HepG2 (cell line): ENCODE data around the gene KLHL7. TPM values are rescaled to one million over a fixed set of nuclear protein-coding genes. Genes with fewer than 3 reads are reported as not detected.

ENCODE experiments used
- ATAC-seq: fragments of 200-7000 bp; cut with Tn5 transposase; 3 replicates; pipeline ENCODE4 v1.9.1; 2020; ENCODE audit warnings: mild to moderate bottlenecking, moderate library complexity
- BruUV-seq: library from RNA; stranded (reverse); fragments of 400-500 nt; replicated peaks from 2 replicates; lab custom pipeline; 2021; lab: Mats Ljungman, UMichigan
- CTCF ChIA-PET: fragments of 300-600 bp; formaldehyde crosslinking; extraction: SDS; loops from one replicate; lab custom pipeline; 2021; ENCODE audit warnings: low total read pairs, inconsistent platforms, low intra/inter-chr PET ratio; lab: Yijun Ruan, JAX
- POLR2A ChIA-PET: fragments of 350-600 bp; sonication (Branson Sonifier 250); formaldehyde crosslinking; loops from one replicate; lab custom pipeline; 2020; ENCODE audit warnings: antibody characterized with exemption, inconsistent platforms; lab: Yijun Ruan, JAX
- DNase-seq: peaks from one replicate; pipeline ENCODE4 v3.0.0-alpha.2; 2015; ENCODE audit warnings: low spot score
- FAIRE-seq: peaks from 3 replicates; lab custom pipeline; 2011; peaks lifted over from hg19 to GRCh38; lab: Jason Lieb, UNC
- H2AFZ ChIP-seq: one replicate; pipeline ENCODE4 v1.6.1; 2011; ENCODE audit warnings: low read length, inconsistent platforms
- H3K27ac ChIP-seq: fragments of 300-600 bp; 3 replicates; pipeline ENCODE4 v1.8.0; 2011; ENCODE audit warnings: mixed run types, mild to moderate bottlenecking, mixed read lengths, low read length, inconsistent platforms; ENCODE audit not compliant: insufficient read depth; ENCODE audit errors: extremely low read length
- H3K27me3 ChIP-seq, 2 experiments: fragments of 200-600 bp in 1 of 2; 2 replicates in 1 of 2; 3 replicates in 1 of 2; pipeline versions ENCODE4 v1.6.0 to v1.8.0; 2011; ENCODE audit warnings: low read length in 2 of 2, mild to moderate bottlenecking in 2 of 2, moderate library complexity in 2 of 2, inconsistent platforms in 1 of 2; ENCODE audit not compliant: insufficient read depth in 2 of 2, control insufficient read depth in 1 of 2
- H3K36me3 ChIP-seq, 2 experiments: fragments of 200-600 bp in 1 of 2; replicated peaks in 1 of 2; 2 replicates in 1 of 2; 3 replicates in 1 of 2; pipeline versions ENCODE4 v1.5.1 to v1.8.0; 2011; ENCODE audit warnings: low read length in 2 of 2, inconsistent platforms in 1 of 2; ENCODE audit not compliant: insufficient read depth in 2 of 2, control insufficient read depth in 1 of 2
- H3K4me1 ChIP-seq: 2 replicates; pipeline ENCODE4 v1.5.1; 2012; ENCODE audit warnings: low read length, inconsistent platforms; ENCODE audit not compliant: insufficient read depth
- H3K4me2 ChIP-seq: 2 replicates; pipeline ENCODE4 v1.6.0; 2011; ENCODE audit warnings: low read depth, low read length, inconsistent platforms
- H3K4me3 ChIP-seq, 3 experiments: fragments of 200-600 bp in 1 of 3; sonication (generic), shearing (Covaris generic) in 1 of 3; replicated peaks in 1 of 3; 2 replicates each; pipeline ENCODE4 v1.5.1; 2011 to 2016; ENCODE audit warnings: low read length in 3 of 3, inconsistent platforms in 2 of 3, low read depth in 2 of 3, mild to moderate bottlenecking in 2 of 3, control low read depth in 1 of 3, mixed read lengths in 1 of 3; ENCODE audit not compliant: insufficient read depth in 1 of 3
- H3K79me2 ChIP-seq: one replicate; pipeline ENCODE4 v1.6.1; 2011; ENCODE audit warnings: low read length, inconsistent platforms; ENCODE audit not compliant: insufficient read depth
- H3K9ac ChIP-seq: 2 replicates; pipeline ENCODE4 v1.6.0; 2011; ENCODE audit warnings: mild to moderate bottlenecking, low read depth, low read length, inconsistent platforms; ENCODE audit not compliant: insufficient read depth
- H3K9me3 ChIP-seq: 2 replicates; pipeline ENCODE4 v1.5.1; 2012; ENCODE audit warnings: mild to moderate bottlenecking, low read length
- H4K20me1 ChIP-seq: 2 replicates; pipeline ENCODE4 v1.6.0; 2011; ENCODE audit warnings: inconsistent platforms, mild to moderate bottlenecking, low read length, moderate library complexity; ENCODE audit not compliant: insufficient read depth
- ATAD3A ChIP-seq: sonication (generic); formaldehyde crosslinking; IDR thresholded peaks from 2 replicates; pipeline ENCODE4 v1.4.0; 2020; ENCODE audit warnings: missing genetic modification reagents
- NFIB ChIP-seq: sonication (generic); formaldehyde crosslinking; IDR thresholded peaks from 2 replicates; pipeline ENCODE4 v1.9.0; 2021; ENCODE audit warnings: missing genetic modification reagents, mild to moderate bottlenecking, borderline replicate concordance
- RAD21 ChIP-seq: fragments of 450-650 bp; formaldehyde crosslinking; IDR thresholded peaks from 2 replicates; pipeline ENCODE4 v1.5.0; 2020; ENCODE audit warnings: mild to moderate bottlenecking
- STAG1 ChIP-seq: sonication (generic); formaldehyde crosslinking; IDR thresholded peaks from 2 replicates; pipeline ENCODE4 v1.4.0; 2020; ENCODE audit warnings: missing genetic modification reagents
- TEAD3 ChIP-seq: optimal IDR thresholded peaks from 2 replicates; pipeline ENCODE3; 2016; ENCODE audit warnings: borderline replicate concordance
- WGBS: methylation state at CpG from one replicate; pipeline ENCODE4 v1.1.6; 2017; ENCODE audit warnings: low lambda C conversion rate; 5-methylcytosine and 5-hydroxymethylcytosine counted together
- in situ Hi-C: cut with HindIII; loops from 2 replicates; pipeline ENCODE4 v1.10.0; 2017; ENCODE audit warnings: low pct_unique_long_range_greater_than_20kb; ENCODE audit not compliant: extremely low pct_ligation_motif_present
- intact Hi-C: fragments of 100-400 bp; cut with micrococcal nuclease; formaldehyde crosslinking; loops from one replicate; pipeline ENCODE4 v1.10.0; 2022; ENCODE audit not compliant: unreplicated experiment
- polyA plus RNA-seq, 8 experiments: library from polyadenylated mRNA; depleted of rRNA in 3 of 8; stranded (reverse) in 7 of 8; unstranded in 1 of 8; fragments of >200 nt; fragmentation: Illumina TruSeq in 4 of 8; extraction: Trizol in 4 of 8; gene quantifications; 2 replicates each; pipeline versions ENCODE4 v1.2.1 to v1.2.3, GENCODE V29; 2011 to 2016; ENCODE audit warnings: low read depth in 4 of 8, missing spikeins in 1 of 8, mixed read lengths in 1 of 8; ENCODE audit not compliant: insufficient read depth in 1 of 8
- total RNA-seq, 5 experiments: library from RNA; depleted of rRNA; stranded (reverse); fragments of >200 nt; fragmentation: Illumina TruSeq; extraction: Trizol; gene quantifications; 2 replicates each; pipeline ENCODE4 v1.2.3, GENCODE V29; 2016; ENCODE audit warnings: low read depth in 1 of 5
- TF ChIP-seq, protein P1 (sequence below): sonication (generic); formaldehyde crosslinking; IDR thresholded peaks from 2 replicates; pipeline ENCODE4 v1.5.0; 2020; ENCODE audit warnings: mild to moderate bottlenecking, missing genetic modification reagents, moderate library complexity

The KLHL7 gene
- total and polyA plus RNA-seq, 2 of the 13 experiments (the other 11 are each of a cell fraction or from before 2014, with no cell fraction given): 16.2 to 34.4 TPM

- intact Hi-C loops: loop anchor here (2.0 to 10.0 kb wide), 2 partner anchors 26 to 164 kb away; no protein-coding TSS in a partner anchor
- Histone ChIP-seq H3K36me3 (no peaks in the 10 kb centered on the region), H3K9me3 (no peaks in the 10 kb centered on the region), H3K4me2 (no peak overlapping the region), H2AFZ (no peak overlapping the region), H3K79me2 (peaks cover 3% of the 10 kb centered on the region), H3K4me1 (no peaks in the 10 kb centered on the region)
- ChIA-PET POLR2A (interaction anchor here (1.2 kb wide), 1 partner anchor 15 kb away, joined by 3 read pairs; no protein-coding TSS in a partner anchor), CTCF (no interaction called here)
- 38% methylated on average over 1 of the region's 2 CpGs for WGBS
- ATAC-seq (peak; percentile 46), DNase-seq (peak; percentile 28)
- TF ChIP-seq RAD21 (CRISPR knock-in tag) (peak; percentile 12; the same call in 1 of the 2 replicates), TEAD3 (CRISPR knock-in tag) (peak; percentile 37), NFIB (CRISPR knock-in tag) (no peak), STAG1 (CRISPR knock-in tag) (peak; percentile 40), ATAD3A (CRISPR knock-in tag) (no peak)
- TF ChIP-seq, protein P1, sequence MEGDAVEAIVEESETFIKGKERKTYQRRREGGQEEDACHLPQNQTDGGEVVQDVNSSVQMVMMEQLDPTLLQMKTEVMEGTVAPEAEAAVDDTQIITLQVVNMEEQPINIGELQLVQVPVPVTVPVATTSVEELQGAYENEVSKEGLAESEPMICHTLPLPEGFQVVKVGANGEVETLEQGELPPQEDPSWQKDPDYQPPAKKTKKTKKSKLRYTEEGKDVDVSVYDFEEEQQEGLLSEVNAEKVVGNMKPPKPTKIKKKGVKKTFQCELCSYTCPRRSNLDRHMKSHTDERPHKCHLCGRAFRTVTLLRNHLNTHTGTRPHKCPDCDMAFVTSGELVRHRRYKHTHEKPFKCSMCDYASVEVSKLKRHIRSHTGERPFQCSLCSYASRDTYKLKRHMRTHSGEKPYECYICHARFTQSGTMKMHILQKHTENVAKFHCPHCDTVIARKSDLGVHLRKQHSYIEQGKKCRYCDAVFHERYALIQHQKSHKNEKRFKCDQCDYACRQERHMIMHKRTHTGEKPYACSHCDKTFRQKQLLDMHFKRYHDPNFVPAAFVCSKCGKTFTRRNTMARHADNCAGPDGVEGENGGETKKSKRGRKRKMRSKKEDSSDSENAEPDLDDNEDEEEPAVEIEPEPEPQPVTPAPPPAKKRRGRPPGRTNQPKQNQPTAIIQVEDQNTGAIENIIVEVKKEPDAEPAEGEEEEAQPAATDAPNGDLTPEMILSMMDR: peak; percentile 57
- TF ChIP-seq, all 625 proteins: peak for 4
- Histone ChIP-seq H4K20me1 (no peaks in the 10 kb centered on the region), H3K4me3 (no peak overlapping the region), H3K27ac (no peak overlapping the region), H3K27me3 (no peaks in the 10 kb centered on the region), H3K9ac (no peak overlapping the region)
- in situ Hi-C loops: no loop called here
- peak; percentile 61 for FAIRE-seq
- BruUV-seq: no TSS peak
Observed at GRCh38 chr7:23100697-23101096, 4.9 kb upstream of the KLHL7 start.
